ENCODE data around the gene UBE3C.
"Not testable (repeated sequence)": the region's sequence is repeated elsewhere in the genome, so short reads cannot be mapped to it uniquely, and the experiment has no call there.

DNA sequence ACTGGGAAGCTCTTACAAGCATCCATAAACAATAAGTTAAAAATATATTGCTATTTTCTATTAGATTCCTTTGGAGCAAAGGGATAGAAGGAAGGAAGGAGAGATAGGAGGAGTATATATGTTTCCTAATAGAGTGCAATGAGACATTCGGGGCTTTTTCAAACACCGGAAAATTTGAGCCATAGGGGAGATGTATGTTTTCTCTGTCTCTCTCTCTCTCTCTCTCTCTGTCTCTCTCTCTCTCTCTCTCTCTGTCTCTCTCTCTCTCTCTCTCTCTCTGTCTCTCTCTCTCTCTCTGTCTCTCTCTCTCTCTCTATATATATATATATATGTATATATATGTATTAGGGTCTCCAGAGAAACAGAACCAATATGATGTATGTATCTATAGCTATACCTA is 7.9 kb upstream of the UBE3C start:
- TF ChIP-seq EZH2 (IDR thresholded peaks at IDR 0.05; ENCODE audit: borderline replicate concordance, low read length); CTCF (IDR thresholded peaks at IDR 0.05; ENCODE audit: low read length): not testable (repeated sequence)

Data from OCI-LY1 (cell line).